HG03432 (cell line): ENCODE data around the gene VAV3.

ENCODE experiments used
- ATAC-seq: cut with Tn5 transposase; IDR thresholded peaks from one replicate; pipeline ENCODE4 v1.9.1; 2021; ENCODE audit warnings: mild to moderate bottlenecking, moderate library complexity; ENCODE audit not compliant: unreplicated experiment

VAV3 gene

GRCh38 chr1:107523061-107523460, 441.9 kb downstream of the VAV3 start:
- ATAC-seq, result no peak
